A673 (cell line): ENCODE data around the gene CYP19A1. TPM values are rescaled to one million over a fixed set of nuclear protein-coding genes. Genes with fewer than 3 reads are reported as not detected.
"Not testable (repeated sequence)": the region's sequence is repeated elsewhere in the genome, so short reads cannot be mapped to it uniquely, and the experiment has no call there.

Experiments
- BruUV-seq: library from RNA; stranded (reverse); fragments of 400-500 nt; replicated peaks from 2 replicates; lab custom pipeline; 2021; lab: Mats Ljungman, UMichigan
- CTCF ChIA-PET: fragments of 300-600 bp; sonication (Branson Sonifier 250); formaldehyde crosslinking; loops from one replicate; lab custom pipeline; 2022; ENCODE audit warnings: antibody characterized with exemption; lab: Charles Lee
- POLR2A ChIA-PET: fragments of 300-600 bp; sonication (Branson Sonifier 250); formaldehyde crosslinking; loops from one replicate; lab custom pipeline; 2022; ENCODE audit warnings: antibody characterized with exemption; ENCODE audit not compliant: low non-redundant PET; lab: Charles Lee
- DNase-seq: peaks from one replicate; pipeline ENCODE4 v3.0.0-alpha.2; 2015; ENCODE audit warnings: low spot score
- H3K27ac ChIP-seq: fragments of 200-600 bp; sonication (generic); 2 replicates; pipeline ENCODE4 v1.5.1; 2016; ENCODE audit warnings: mixed run types, low read depth, mild to moderate bottlenecking, mixed read lengths, antibody characterized with exemption, low read length; ENCODE audit not compliant: poor library complexity, severe bottlenecking
- H3K27me3 ChIP-seq: fragments of 200-600 bp; sonication (generic); replicated peaks from 2 replicates; pipeline ENCODE4 v1.6.1; 2017; ENCODE audit warnings: mixed run types, low read depth, mild to moderate bottlenecking, mixed read lengths, antibody characterized with exemption, low read length; ENCODE audit not compliant: insufficient read depth, poor library complexity
- H3K36me3 ChIP-seq: fragments of 200-600 bp; sonication (generic); 2 replicates; pipeline ENCODE4 v1.6.1; 2016; ENCODE audit warnings: mixed run types, mild to moderate bottlenecking, mixed read lengths, antibody characterized with exemption, low read length; ENCODE audit not compliant: insufficient read depth, poor library complexity, severe bottlenecking
- H3K4me1 ChIP-seq: fragments of 200-600 bp; sonication (generic); 2 replicates; pipeline ENCODE4 v1.6.1; 2017; ENCODE audit warnings: mixed run types, mild to moderate bottlenecking, mixed read lengths, antibody characterized with exemption, low read length; ENCODE audit not compliant: insufficient read depth, poor library complexity, severe bottlenecking
- H3K4me3 ChIP-seq: fragments of 200-600 bp; sonication (generic); 2 replicates; pipeline ENCODE4 v1.5.1; 2016; ENCODE audit warnings: low read depth, mixed run types, mild to moderate bottlenecking, mixed read lengths, low read length; ENCODE audit not compliant: poor library complexity, severe bottlenecking
- H3K9me3 ChIP-seq: fragments of 200-600 bp; sonication (generic); 2 replicates; pipeline ENCODE4 v1.6.1; 2016; ENCODE audit warnings: mixed run types, low read depth, mild to moderate bottlenecking, mixed read lengths, antibody characterized with exemption, low read length; ENCODE audit not compliant: poor library complexity, severe bottlenecking
- EZH2 ChIP-seq: fragments of 200-600 bp; sonication (generic); IDR thresholded peaks from 2 replicates; pipeline ENCODE4 v1.6.1; 2017; ENCODE audit warnings: borderline replicate concordance, low read depth, mild to moderate bottlenecking, mixed read lengths, antibody characterized with exemption, low read length; ENCODE audit not compliant: poor library complexity, severe bottlenecking
- intact Hi-C: fragments of 100-400 bp; cut with micrococcal nuclease; formaldehyde crosslinking; loops from one replicate; pipeline ENCODE4 v1.10.0; 2022; ENCODE audit not compliant: unreplicated experiment
- total RNA-seq: library from RNA; stranded (reverse); gene quantifications from 2 replicates; pipeline ENCODE4 v1.2.3, GENCODE V29; 2021
- TF ChIP-seq, protein P1 (sequence below): fragments of 300-800, 200-600 bp; sonication (generic); conservative IDR thresholded peaks from 2 replicates; pipeline ENCODE4 v1.5.1; 2017; ENCODE audit warnings: low read depth, mild to moderate bottlenecking, antibody characterized with exemption, low read length, moderate library complexity, mixed read lengths

Gene CYP19A1
- total RNA-seq, 1 experiment from 2014 or later, result 0.80 TPM

DNA sequence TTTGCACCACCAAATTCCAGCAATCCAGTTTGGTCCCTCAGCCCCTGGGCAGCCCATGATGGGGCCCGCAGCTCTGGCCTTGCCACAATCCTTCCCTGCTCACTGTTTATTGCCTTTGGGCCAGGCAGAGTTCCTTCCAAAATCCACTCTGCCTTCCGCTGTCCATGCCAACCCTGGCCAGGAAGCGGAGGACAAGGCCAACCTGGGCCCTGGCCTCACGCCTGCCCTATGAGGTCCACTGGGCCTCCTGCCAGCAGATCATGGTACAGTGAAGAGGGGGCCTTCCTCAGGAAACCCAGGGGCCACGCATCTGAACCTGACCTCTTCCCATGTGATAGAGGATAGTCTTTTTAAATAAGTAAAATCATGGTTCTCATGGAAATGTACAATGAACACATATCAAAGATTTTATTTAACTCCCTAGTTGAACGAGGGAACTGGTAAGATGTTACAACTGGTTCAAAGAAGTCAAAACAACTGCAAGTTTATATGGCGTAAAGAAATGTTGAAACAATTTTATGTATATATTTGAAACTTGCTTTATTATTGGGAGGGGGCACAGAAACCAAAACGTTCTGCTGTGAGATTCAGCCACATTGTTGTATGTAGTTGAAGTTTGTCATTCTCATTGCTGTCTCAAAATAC is 147.8 kb downstream of the CYP19A1 start:
- intact Hi-C loops, result no loop called here

DNA sequence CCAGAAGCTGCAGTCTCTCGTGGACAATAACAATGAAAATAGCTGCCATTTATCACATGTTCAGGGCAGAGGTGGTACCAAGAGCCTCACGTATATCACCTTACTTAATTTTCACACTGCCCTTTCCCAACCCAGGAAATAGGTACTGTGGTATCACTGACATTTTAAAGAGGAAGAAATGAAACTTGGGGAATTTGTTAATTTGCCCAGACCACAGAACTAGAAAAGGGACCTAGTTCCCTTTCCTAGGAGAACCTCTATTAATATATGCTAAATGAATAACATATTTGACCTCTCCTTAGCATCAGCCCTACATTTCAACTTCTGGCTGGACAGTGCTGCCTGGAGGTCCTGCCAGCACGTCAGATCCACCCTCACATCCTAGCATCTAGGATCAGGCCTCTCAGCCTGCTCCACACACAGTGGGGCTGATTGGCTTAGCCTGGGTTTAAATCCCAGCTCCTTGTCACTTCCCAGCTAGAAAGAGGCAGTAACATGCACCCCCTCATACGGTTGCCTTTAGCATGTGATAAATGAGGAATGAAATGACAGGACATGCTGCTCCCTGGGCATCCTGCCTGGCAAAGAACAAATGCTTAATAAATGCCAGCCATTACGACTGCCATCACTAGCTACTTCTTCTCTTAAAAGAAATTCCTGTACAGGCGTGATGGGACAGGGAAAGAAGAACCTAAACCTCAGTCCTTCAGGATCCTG is 148.6 kb downstream of the CYP19A1 start:
- POLR2A ChIA-PET, result no interaction called here

More for the DNA sequence above, 147.8 kb downstream of the CYP19A1 start:
- DNase-seq, result no peak
- no peaks in the 10 kb centered on the region for H3K9me3 ChIP-seq
- H3K4me1 ChIP-seq, result no peaks in the 10 kb centered on the region
- no peaks in the 10 kb centered on the region for H3K36me3 ChIP-seq
- POLR2A ChIA-PET, result no interaction called here
- CTCF ChIA-PET, result no interaction called here
- BruUV-seq, result no TSS peak
- no peak overlapping the region for H3K27ac ChIP-seq
- peaks cover 23% of the 10 kb centered on the region for H3K27me3 ChIP-seq
- no peak for TF ChIP-seq EZH2
- no peak overlapping the region for H3K4me3 ChIP-seq

DNA sequence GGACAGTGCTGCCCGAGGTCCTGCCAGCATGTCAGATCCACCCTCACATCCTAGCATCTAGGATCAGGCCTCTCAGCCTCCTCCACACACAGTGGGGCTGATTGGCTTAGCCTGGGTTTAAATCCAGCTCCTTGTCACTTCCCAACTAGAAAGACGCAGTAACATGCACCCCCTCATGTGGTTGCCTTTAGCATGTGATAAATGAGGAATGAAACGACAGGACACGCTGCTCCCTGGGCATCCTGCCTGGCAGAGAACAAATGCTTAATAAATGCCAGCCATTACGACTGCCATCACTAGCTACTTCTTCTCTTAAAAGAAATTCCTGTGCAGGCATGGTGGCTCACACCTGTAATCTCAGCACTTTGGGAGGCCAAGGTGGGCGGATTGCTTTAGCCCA is 149.6 kb downstream of the CYP19A1 start:
- DNase-seq, H3K4me1 ChIP-seq, intact Hi-C loops, H3K4me3 ChIP-seq, POLR2A ChIA-PET, H3K9me3 ChIP-seq, BruUV-seq, H3K27ac ChIP-seq, CTCF ChIA-PET, H3K36me3 ChIP-seq: not testable (repeated sequence)
- H3K27me3 ChIP-seq, result peaks cover 14% of the 10 kb centered on the region

More for the DNA sequence above, 148.6 kb downstream of the CYP19A1 start:
- no peak for DNase-seq
- CTCF ChIA-PET, result interaction anchor here (0.6 kb wide), 1 partner anchor 193 kb away, joined by 3 read pairs; no protein-coding TSS in a partner anchor
- intact Hi-C loops, result no loop called here
- H3K4me3 ChIP-seq, result no peak overlapping the region
- no peak for TF ChIP-seq EZH2
- TF ChIP-seq, protein P1, sequence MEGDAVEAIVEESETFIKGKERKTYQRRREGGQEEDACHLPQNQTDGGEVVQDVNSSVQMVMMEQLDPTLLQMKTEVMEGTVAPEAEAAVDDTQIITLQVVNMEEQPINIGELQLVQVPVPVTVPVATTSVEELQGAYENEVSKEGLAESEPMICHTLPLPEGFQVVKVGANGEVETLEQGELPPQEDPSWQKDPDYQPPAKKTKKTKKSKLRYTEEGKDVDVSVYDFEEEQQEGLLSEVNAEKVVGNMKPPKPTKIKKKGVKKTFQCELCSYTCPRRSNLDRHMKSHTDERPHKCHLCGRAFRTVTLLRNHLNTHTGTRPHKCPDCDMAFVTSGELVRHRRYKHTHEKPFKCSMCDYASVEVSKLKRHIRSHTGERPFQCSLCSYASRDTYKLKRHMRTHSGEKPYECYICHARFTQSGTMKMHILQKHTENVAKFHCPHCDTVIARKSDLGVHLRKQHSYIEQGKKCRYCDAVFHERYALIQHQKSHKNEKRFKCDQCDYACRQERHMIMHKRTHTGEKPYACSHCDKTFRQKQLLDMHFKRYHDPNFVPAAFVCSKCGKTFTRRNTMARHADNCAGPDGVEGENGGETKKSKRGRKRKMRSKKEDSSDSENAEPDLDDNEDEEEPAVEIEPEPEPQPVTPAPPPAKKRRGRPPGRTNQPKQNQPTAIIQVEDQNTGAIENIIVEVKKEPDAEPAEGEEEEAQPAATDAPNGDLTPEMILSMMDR, result no peak
- no peak overlapping the region for H3K27ac ChIP-seq
- no peaks in the 10 kb centered on the region for H3K4me1 ChIP-seq
- peaks cover 24% of the 10 kb centered on the region for H3K27me3 ChIP-seq
- H3K36me3 ChIP-seq, result no peaks in the 10 kb centered on the region
- H3K9me3 ChIP-seq, result no peaks in the 10 kb centered on the region
- BruUV-seq, result no TSS peak

DNA sequence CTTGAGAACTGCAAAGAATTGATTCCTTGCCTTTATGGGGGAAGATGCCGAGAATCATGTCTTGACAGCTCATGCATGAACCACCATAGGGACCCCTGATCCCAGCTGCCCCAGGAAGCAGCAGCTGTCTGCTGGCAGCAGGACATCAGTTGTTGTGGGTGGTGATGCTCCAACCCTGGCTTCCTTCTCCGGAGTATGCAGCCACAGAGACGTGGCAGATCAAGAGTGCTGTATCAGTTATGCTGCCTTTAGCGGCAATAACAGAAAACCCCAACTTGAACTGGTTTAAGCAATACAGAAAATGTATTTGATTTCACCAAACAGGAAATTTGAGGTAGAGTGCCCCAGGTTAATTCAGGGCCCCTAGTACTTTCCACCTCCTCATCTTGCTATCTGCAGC is 151.5 kb downstream of the CYP19A1 start:
- no peak for DNase-seq
- CTCF ChIA-PET, result interaction anchor here (1.2 kb wide), 1 partner anchor 24 kb away, joined by 4 read pairs; no protein-coding TSS in a partner anchor
- POLR2A ChIA-PET, result no interaction called here
- H3K9me3 ChIP-seq, result no peaks in the 10 kb centered on the region
- intact Hi-C loops, result no loop called here
- peaks cover 6% of the 10 kb centered on the region for H3K27me3 ChIP-seq
- H3K4me1 ChIP-seq, result no peaks in the 10 kb centered on the region
- no peak overlapping the region for H3K4me3 ChIP-seq
- no peak for TF ChIP-seq EZH2
- TF ChIP-seq, protein P1, result no peak
- no peaks in the 10 kb centered on the region for H3K36me3 ChIP-seq
- no peak overlapping the region for H3K27ac ChIP-seq
- BruUV-seq, result no TSS peak
